ENCODE measurements around the gene DIO3. TPM values are rescaled to one million over a fixed set of nuclear protein-coding genes. Genes with fewer than 3 reads are reported as not detected.

DIO3 gene
- total RNA-seq, 1 experiment from 2014 or later, result 4.9 TPM

- H3K79me2 ChIP-seq (ENCODE audit: low read length), result no peaks in the 10 kb centered on the region
- intact Hi-C loops (cut with micrococcal nuclease), result no loop called here
- H3K27me3 ChIP-seq (ENCODE audit: low read length), result peaks cover 18% of the 10 kb centered on the region
- no peak overlapping the region for H3K9ac ChIP-seq (ENCODE audit: low read length)
- no peak overlapping the region for H3K4me2 ChIP-seq (ENCODE audit: low read length)
- H3K4me1 ChIP-seq (ENCODE audit: insufficient read depth, low read length), result no peaks in the 10 kb centered on the region
- no peak overlapping the region for H3K27ac ChIP-seq (ENCODE audit: low read length)
- TF ChIP-seq EZH2phosphoT487 (IDR thresholded peaks at IDR 0.05; ENCODE audit: borderline replicate concordance, low read length) (no peak), EZH2 (IDR thresholded peaks at IDR 0.05; ENCODE audit: low read length, unreplicated experiment) (no peak), CTCF (conservative IDR thresholded peaks at IDR 0.05; ENCODE audit: low read depth, low read length) (no peak)
- H3F3A ChIP-seq (ENCODE audit: low read length, unreplicated experiment), result no peaks in the 10 kb centered on the region
- DNase-seq (no peak), ATAC-seq (no peak)
- CTCF ChIA-PET, result no interaction called here
- no peaks in the 10 kb centered on the region for H4K20me1 ChIP-seq (ENCODE audit: low read length)
- no peaks in the 10 kb centered on the region for H3K36me3 ChIP-seq (ENCODE audit: low read depth, low read length)
- BruUV-seq (replicated peaks), result no TSS peak
- POLR2A ChIA-PET (ENCODE audit: unreplicated experiment), result no interaction called here
- H3K4me3 ChIP-seq (ENCODE audit: low read length), result no peak overlapping the region
- no peaks in the 10 kb centered on the region for H3K9me2 ChIP-seq (replicated peaks; ENCODE audit: low read length)
- no peak overlapping the region for H2AFZ ChIP-seq (ENCODE audit: low read length)
- no peaks in the 10 kb centered on the region for H3K9me3 ChIP-seq (ENCODE audit: low read length)
Measured at GRCh38 chr14:101602466-101602840, 41.2 kb downstream of the DIO3 start.

GRCh38 chr14:101603096-101603495, 41.8 kb downstream of the DIO3 start:
- Histone ChIP-seq H3K36me3 (ENCODE audit: low read depth, low read length) (no peaks in the 10 kb centered on the region), H3K79me2 (ENCODE audit: low read length) (no peaks in the 10 kb centered on the region), H3K27ac (ENCODE audit: low read length) (no peak overlapping the region), H3K9me2 (replicated peaks; ENCODE audit: low read length) (no peaks in the 10 kb centered on the region), H3K4me1 (ENCODE audit: insufficient read depth, low read length) (no peaks in the 10 kb centered on the region), H3K4me2 (ENCODE audit: low read length) (no peak overlapping the region), H3K27me3 (ENCODE audit: low read length) (peaks cover 22% of the 10 kb centered on the region), H2AFZ (ENCODE audit: low read length) (no peak overlapping the region), H3K9me3 (ENCODE audit: low read length) (no peaks in the 10 kb centered on the region), H3K9ac (ENCODE audit: low read length) (no peak overlapping the region), H4K20me1 (ENCODE audit: low read length) (no peaks in the 10 kb centered on the region), H3K4me3 (ENCODE audit: low read length) (no peak overlapping the region), H3F3A (ENCODE audit: low read length, unreplicated experiment) (no peaks in the 10 kb centered on the region)
- CTCF ChIA-PET, result no interaction called here
- intact Hi-C loops (cut with micrococcal nuclease), result no loop called here
- TF ChIP-seq EZH2 (IDR thresholded peaks at IDR 0.05; ENCODE audit: low read length, unreplicated experiment), result no peak
- no peak for TF ChIP-seq CTCF (conservative IDR thresholded peaks at IDR 0.05; ENCODE audit: low read depth, low read length)
- no peak for TF ChIP-seq EZH2phosphoT487 (IDR thresholded peaks at IDR 0.05; ENCODE audit: borderline replicate concordance, low read length)
- no peak for ATAC-seq
- no peak for DNase-seq
- no TSS peak for BruUV-seq (replicated peaks)
- POLR2A ChIA-PET (ENCODE audit: unreplicated experiment), result interaction anchor here (0.5 kb wide), 1 partner anchor 364 kb away, joined by 5 read pairs; no protein-coding TSS in a partner anchor

GRCh38 chr14:101604228-101604934, 43.1 kb downstream of the DIO3 start:
- no peaks in the 10 kb centered on the region for H3K36me3 ChIP-seq (ENCODE audit: low read depth, low read length)
- no peaks in the 10 kb centered on the region for H4K20me1 ChIP-seq (ENCODE audit: low read length)
- H3K27ac ChIP-seq (ENCODE audit: low read length), result no peak overlapping the region
- H3F3A ChIP-seq (ENCODE audit: low read length, unreplicated experiment), result no peaks in the 10 kb centered on the region
- H3K9ac ChIP-seq (ENCODE audit: low read length), result no peak overlapping the region
- peaks cover 35% of the 10 kb centered on the region for H3K27me3 ChIP-seq (ENCODE audit: low read length)
- H3K4me2 ChIP-seq (ENCODE audit: low read length), result no peak overlapping the region
- H3K4me1 ChIP-seq (ENCODE audit: insufficient read depth, low read length), result no peaks in the 10 kb centered on the region
- no TSS peak for BruUV-seq (replicated peaks)
- H3K9me2 ChIP-seq (replicated peaks; ENCODE audit: low read length), result no peaks in the 10 kb centered on the region
- H3K4me3 ChIP-seq (ENCODE audit: low read length), result no peak overlapping the region
- no peak for ATAC-seq
- DNase-seq, result no peak
- intact Hi-C loops (cut with micrococcal nuclease), result no loop called here
- ChIA-PET POLR2A (ENCODE audit: unreplicated experiment) (no interaction called here), CTCF (no interaction called here)
- H3K9me3 ChIP-seq (ENCODE audit: low read length), result no peaks in the 10 kb centered on the region
- TF ChIP-seq CTCF (conservative IDR thresholded peaks at IDR 0.05; ENCODE audit: low read depth, low read length) (no peak), EZH2 (IDR thresholded peaks at IDR 0.05; ENCODE audit: low read length, unreplicated experiment) (no peak), EZH2phosphoT487 (IDR thresholded peaks at IDR 0.05; ENCODE audit: borderline replicate concordance, low read length) (no peak)
- no peaks in the 10 kb centered on the region for H3K79me2 ChIP-seq (ENCODE audit: low read length)
- H2AFZ ChIP-seq (ENCODE audit: low read length), result no peak overlapping the region
